Left renal cortex interstitium (tissue), 4 donors: ENCODE measurements around the gene MEAF6. TPM values are rescaled to one million over a fixed set of nuclear protein-coding genes. Genes with fewer than 3 reads are reported as not detected.
"Not testable (repeated sequence)": the region's sequence is repeated elsewhere in the genome, so short reads cannot be mapped to it uniquely, and the experiment has no call there.

ENCODE experiments used
- DNase-seq, 4 donors: peaks; one replicate each; pipeline ENCODE4 v3.0.0-alpha.2; 2013; ENCODE audit warnings: low read depth in 4 of 4, low spot score in 2 of 4, missing footprints in 1 of 4
- polyA plus RNA-seq, 4 donors: library from polyadenylated mRNA; unstranded; fragments of 120-200 nt; gene quantifications; one replicate each; pipeline ENCODE4 v1.2.1, GENCODE V29; 2013; ENCODE audit not compliant: insufficient read length in 4 of 4

MEAF6 gene
- 10 to 100 TPM; 93.4 to 97.9 (median 96.3) TPM for polyA plus RNA-seq

- peak in 3 of 4 donors; percentile 72 to 79 (median 74) for DNase-seq
These were observed at the start of gene MEAF6 for GRCh38 chr1:37514350-37515184. Gene MEAF6, minus strand, starts transcription at chr1:37514766. Its CDS starts 20 bp downstream, at chr1:37514746.

GRCh38 chr1:37562984-37563383, 48.4 kb upstream of the MEAF6 start:
- no peak for DNase-seq

GRCh38 chr1:37561133-37562132, 46.9 kb upstream of the MEAF6 start:
- DNase-seq: no peak

GRCh38 chr1:37560401-37561132, 46.0 kb upstream of the MEAF6 start:
- DNase-seq: no peak

- DNase-seq: not testable (repeated sequence)
These were observed 45.4 kb upstream of the MEAF6 start for GRCh38 chr1:37559957-37560379.

- no peak for DNase-seq
These were observed 44.5 kb upstream of the MEAF6 start for GRCh38 chr1:37559080-37559479.

GRCh38 chr1:37558411-37558810, 43.8 kb upstream of the MEAF6 start:
- DNase-seq: no peak

GRCh38 chr1:37557402-37557801, 42.8 kb upstream of the MEAF6 start:
- no peak for DNase-seq

- peak; percentile 64 to 86 (median 82) for DNase-seq
These were observed 42.2 kb upstream of the MEAF6 start, which contains the start of gene DNALI1 for GRCh38 chr1:37556712-37557196. Gene DNALI1, plus strand, starts transcription at chr1:37556940. Its CDS starts 55 bp downstream, at chr1:37556995.

GRCh38 chr1:37553927-37554808, 39.6 kb upstream of the MEAF6 start, which contains the start of gene SNIP1:
Gene SNIP1, minus strand, starts transcription at chr1:37554293. Its CDS starts 64 bp downstream, at chr1:37554229.
- peak; percentile 69 to 91 (median 80) for DNase-seq

- DNase-seq: no peak
These were observed 39.0 kb upstream of the MEAF6 start for GRCh38 chr1:37553598-37553926.

- DNase-seq: no peak
These were observed 34.8 kb upstream of the MEAF6 start for GRCh38 chr1:37549341-37549740.

- DNase-seq: no peak
These were observed 30.5 kb upstream of the MEAF6 start for GRCh38 chr1:37545019-37545418.

- DNase-seq: no peak
These were observed 30.0 kb upstream of the MEAF6 start for GRCh38 chr1:37544530-37544929.

GRCh38 chr1:37540036-37540785, 25.6 kb upstream of the MEAF6 start:
- DNase-seq: no peak

- not testable (repeated sequence) for DNase-seq
These were observed 24.6 kb upstream of the MEAF6 start for GRCh38 chr1:37539154-37539553.

- DNase-seq: no peak
These were observed 22.8 kb upstream of the MEAF6 start for GRCh38 chr1:37537378-37537777.

- no peak for DNase-seq
These were observed 18.9 kb upstream of the MEAF6 start for GRCh38 chr1:37533317-37534093.
